GM12878 (cell line): ENCODE measurements around the gene TRIM28. TPM values are rescaled to one million over a fixed set of nuclear protein-coding genes. Genes with fewer than 3 reads are reported as not detected.

Experiments
- BRCA1 ChIP-seq: IDR thresholded peaks from 2 replicates; pipeline ENCODE4 v1.6.1; 2011; ENCODE audit warnings: low read depth, low read length, improper control_type of control experiment
- CREM ChIP-seq: IDR thresholded peaks from 2 replicates; pipeline ENCODE4 v1.6.1; 2014; ENCODE audit warnings: antibody characterized with exemption, low read depth
- DPF2 ChIP-seq: fragments of 450-650 bp; IDR thresholded peaks from 2 replicates; pipeline ENCODE4 v1.6.1; 2017; ENCODE audit warnings: mild to moderate bottlenecking
- E2F4 ChIP-seq: IDR thresholded peaks from 2 replicates; pipeline ENCODE4 v1.6.1; 2012; ENCODE audit warnings: low read depth, low read length, improper control_type of control experiment
- EGR1 ChIP-seq, 2 experiments: IDR thresholded peaks; 1 replicate in 1 of 2; 2 replicates in 1 of 2; pipeline ENCODE4 v1.6.1; 2011 to 2012; ENCODE audit warnings: low read depth in 2 of 2, low read length in 2 of 2, borderline replicate concordance in 1 of 2, mild to moderate bottlenecking in 1 of 2, moderate library complexity in 1 of 2
- GATAD2B ChIP-seq: fragments of 450-650 bp; conservative IDR thresholded peaks from 2 replicates; pipeline ENCODE4 v1.6.1; 2017; ENCODE audit warnings: low read depth, mild to moderate bottlenecking, moderate library complexity
- HCFC1 ChIP-seq: fragments of 150-350 bp; IDR thresholded peaks from 2 replicates; pipeline ENCODE4 v1.6.1; 2014; ENCODE audit warnings: low read length
- HDAC2 ChIP-seq: fragments of 200-600 bp; sonication (generic); IDR thresholded peaks from 2 replicates; pipeline ENCODE4 v1.6.1; 2017
- IRF5 ChIP-seq: fragments of 450-650 bp; IDR thresholded peaks from 2 replicates; pipeline ENCODE4 v1.6.1; 2017; ENCODE audit warnings: borderline replicate concordance
- RB1 ChIP-seq: fragments of 450-650 bp; formaldehyde crosslinking; IDR thresholded peaks from 2 replicates; pipeline ENCODE4 v1.6.1; 2017; ENCODE audit warnings: mild to moderate bottlenecking, borderline replicate concordance
- SP1 ChIP-seq: IDR thresholded peaks from one replicate; pipeline ENCODE4 v1.6.1; 2011; ENCODE audit warnings: low read depth, low read length
- SREBF1 ChIP-seq: IDR thresholded peaks from 2 replicates; pipeline ENCODE4 v1.6.1; 2012; ENCODE audit warnings: mild to moderate bottlenecking, low read length
- YY1 ChIP-seq: IDR thresholded peaks from 2 replicates; pipeline ENCODE4 v1.6.1; 2011; ENCODE audit warnings: low read depth, mild to moderate bottlenecking, low read length
- ZBTB11 ChIP-seq: fragments of 450-650 bp; formaldehyde crosslinking; IDR thresholded peaks from 2 replicates; pipeline ENCODE4 v1.5.0; 2022; ENCODE audit warnings: mild to moderate bottlenecking, missing genetic modification characterization
- ZNF687 ChIP-seq: fragments of 450-650 bp; IDR thresholded peaks from 2 replicates; pipeline ENCODE4 v1.6.1; 2017; ENCODE audit warnings: mild to moderate bottlenecking, moderate library complexity
- polyA plus RNA-seq, 11 experiments: library from polyadenylated mRNA; depleted of rRNA in 4 of 11; unstranded in 6 of 11; stranded (reverse) in 5 of 11; fragments of >200 nt; fragmentation: Nextera tagmentation in 4 of 11; fragmentation: Illumina TruSeq in 1 of 11; extraction: Ambion mirVana in 4 of 11; extraction: Trizol in 1 of 11; gene quantifications; 1 replicate in 1 of 11; 2 replicates in 10 of 11; pipeline versions ENCODE4 v1.2.1 to v1.2.3, GENCODE V29; 2011 to 2016; ENCODE audit warnings: inconsistent platforms in 2 of 11, missing spikeins in 2 of 11, low read depth in 1 of 11
- total RNA-seq, 4 experiments: library from RNA; depleted of rRNA in 3 of 4; stranded (reverse); fragments of >200 nt in 3 of 4; fragmentation: Illumina TruSeq in 1 of 4; extraction: Trizol in 1 of 4; gene quantifications; 2 replicates each; pipeline versions ENCODE4 v1.2.1 to v1.2.3, GENCODE V29; 2013 to 2021

Gene TRIM28
- total and polyA plus RNA-seq, 10 of the 15 experiments (the other 5 are each of a cell fraction or from before 2014, with no cell fraction given) = 5.0 to 650 (median 296) TPM

- TF ChIP-seq BRCA1 = no peak
- peak; percentile 76; the same call in 1 of the 2 replicates for TF ChIP-seq ZNF687
- no peak for TF ChIP-seq RB1
- peak; percentile 8; the same call in 1 of the 2 replicates for TF ChIP-seq ZBTB11
- TF ChIP-seq DPF2 = peak; percentile 52; the same call in 1 of the 2 replicates
- TF ChIP-seq EGR1 (IDR thresholded peaks at IDR 0.05; ENCODE audit: borderline replicate concordance in 1 of 2, low read depth in 2 of 2, low read length in 2 of 2) = peak in 1 of 2 experiments; percentile 49; a peak in 1 of 3 replicates
- peak; percentile 1; the same call in 1 of the 2 replicates for TF ChIP-seq HDAC2
- TF ChIP-seq SREBF1 = 0 out of 2 replicates have a peak, but pooled peaks have one; percentile 4
- TF ChIP-seq YY1 = peak; percentile 40; the same call in 1 of the 2 replicates
- TF ChIP-seq GATAD2B = peak; percentile 69; the same call in 1 of the 2 replicates
- no peak for TF ChIP-seq E2F4
- peak; percentile 77 for TF ChIP-seq SP1
- TF ChIP-seq CREM = peak; percentile 51
- no peak for TF ChIP-seq IRF5
- peak; percentile 53; the same call in 1 of the 2 replicates for TF ChIP-seq HCFC1
These were observed 15.6 kb downstream of the TRIM28 start (continued) for GRCh38 chr19:58559275-58560006.
